Sigmoid colon (tissue), 4 donors: ENCODE measurements around the gene CSTPP1.

Source experiments
- CTCF ChIP-seq, 4 experiments: fragments of 450-650 bp in 3 of 4; fragments of 200-600 bp in 1 of 4; IDR thresholded peaks; one replicate each; pipeline ENCODE4 v1.5.1; 2016 to 2019; ENCODE audit warnings: antibody characterized with exemption in 4 of 4, mild to moderate bottlenecking in 3 of 4, moderate library complexity in 2 of 4
- EP300 ChIP-seq, 4 donors: sonication (generic); formaldehyde crosslinking; IDR thresholded peaks; one replicate each; pipeline ENCODE4 v1.6.1; 2017; ENCODE audit warnings: antibody characterized with exemption in 4 of 4
- POLR2AphosphoS5 ChIP-seq, 4 donors: sonication (generic); formaldehyde crosslinking; IDR thresholded peaks; one replicate each; pipeline ENCODE4 v1.6.1; 2017; ENCODE audit warnings: antibody characterized with exemption in 4 of 4

GRCh38 chr11:47123094-47123493 is 186.5 kb downstream of the CSTPP1 start:
- TF ChIP-seq POLR2AphosphoS5 (IDR thresholded peaks at IDR 0.05) (no peak), CTCF (IDR thresholded peaks at IDR 0.05) (no peak), EP300 (IDR thresholded peaks at IDR 0.05) (no peak)
